ENCODE measurements around the gene CLCN4. TPM values are rescaled to one million over a fixed set of nuclear protein-coding genes. Genes with fewer than 3 reads are reported as not detected.

The CLCN4 gene
- total RNA-seq, 1 donor from 2014 or later: 2.6 TPM

DNA sequence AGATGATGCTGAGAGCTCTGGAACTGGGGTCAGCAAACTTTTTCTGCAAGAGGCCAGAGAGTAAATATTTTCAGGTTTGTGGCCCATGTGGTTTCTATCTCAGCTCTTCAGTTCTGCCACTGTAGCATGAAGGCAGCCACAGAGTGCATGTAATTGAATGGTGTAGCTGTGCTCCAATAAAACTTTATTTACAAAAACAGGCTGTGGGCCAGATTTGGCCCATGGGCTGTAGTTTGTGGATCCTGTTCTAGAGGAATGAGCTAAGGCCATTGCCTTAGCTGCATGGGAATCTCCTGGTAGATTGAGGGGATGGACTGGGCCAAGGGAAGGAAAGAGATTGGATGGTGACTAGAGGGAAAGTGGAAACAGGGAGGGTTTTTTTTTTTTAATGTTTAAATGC, 36.8 kb downstream of the CLCN4 start:
- DNase-seq (ENCODE audit: low spot score): no peak

DNA sequence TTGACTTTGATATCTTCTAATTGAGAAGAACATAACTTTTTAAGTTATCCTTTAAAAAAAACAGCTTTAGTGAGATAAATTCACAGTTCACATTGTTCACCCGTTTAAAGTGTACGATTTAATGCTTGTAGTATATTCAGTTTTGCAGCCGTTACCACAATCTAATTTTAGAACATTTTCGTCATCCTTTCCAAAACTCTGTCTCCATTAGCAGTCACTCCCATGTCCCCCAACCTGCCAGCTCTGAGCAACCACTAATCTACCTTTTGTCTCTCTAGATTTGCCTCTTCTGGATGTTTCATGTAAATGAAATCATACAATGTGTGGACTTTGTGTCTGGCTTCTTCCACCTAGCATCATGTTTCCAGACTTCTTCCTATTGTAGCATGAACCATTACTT, 38.6 kb downstream of the CLCN4 start:
- no peak for DNase-seq (ENCODE audit: low spot score)

DNA sequence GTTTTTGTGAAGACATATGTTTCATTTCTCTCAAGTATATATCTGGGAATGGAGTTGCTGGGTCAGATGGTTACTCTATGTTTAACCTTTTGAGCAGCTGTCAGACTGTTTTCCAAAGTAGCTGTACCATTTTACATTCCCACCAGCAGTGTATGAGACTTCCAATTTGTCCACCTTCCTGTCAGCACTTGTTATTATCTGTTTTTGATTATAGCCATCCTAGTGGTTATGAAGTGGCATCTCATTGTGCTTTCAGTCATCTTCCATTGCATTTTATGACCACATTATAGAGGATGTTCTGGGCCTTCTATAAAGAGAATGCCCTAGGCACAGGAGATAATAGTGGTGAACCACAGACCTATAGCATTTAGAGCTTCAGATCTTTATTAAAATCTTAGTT, 39.2 kb downstream of the CLCN4 start:
- DNase-seq (ENCODE audit: low spot score): no peak

DNA sequence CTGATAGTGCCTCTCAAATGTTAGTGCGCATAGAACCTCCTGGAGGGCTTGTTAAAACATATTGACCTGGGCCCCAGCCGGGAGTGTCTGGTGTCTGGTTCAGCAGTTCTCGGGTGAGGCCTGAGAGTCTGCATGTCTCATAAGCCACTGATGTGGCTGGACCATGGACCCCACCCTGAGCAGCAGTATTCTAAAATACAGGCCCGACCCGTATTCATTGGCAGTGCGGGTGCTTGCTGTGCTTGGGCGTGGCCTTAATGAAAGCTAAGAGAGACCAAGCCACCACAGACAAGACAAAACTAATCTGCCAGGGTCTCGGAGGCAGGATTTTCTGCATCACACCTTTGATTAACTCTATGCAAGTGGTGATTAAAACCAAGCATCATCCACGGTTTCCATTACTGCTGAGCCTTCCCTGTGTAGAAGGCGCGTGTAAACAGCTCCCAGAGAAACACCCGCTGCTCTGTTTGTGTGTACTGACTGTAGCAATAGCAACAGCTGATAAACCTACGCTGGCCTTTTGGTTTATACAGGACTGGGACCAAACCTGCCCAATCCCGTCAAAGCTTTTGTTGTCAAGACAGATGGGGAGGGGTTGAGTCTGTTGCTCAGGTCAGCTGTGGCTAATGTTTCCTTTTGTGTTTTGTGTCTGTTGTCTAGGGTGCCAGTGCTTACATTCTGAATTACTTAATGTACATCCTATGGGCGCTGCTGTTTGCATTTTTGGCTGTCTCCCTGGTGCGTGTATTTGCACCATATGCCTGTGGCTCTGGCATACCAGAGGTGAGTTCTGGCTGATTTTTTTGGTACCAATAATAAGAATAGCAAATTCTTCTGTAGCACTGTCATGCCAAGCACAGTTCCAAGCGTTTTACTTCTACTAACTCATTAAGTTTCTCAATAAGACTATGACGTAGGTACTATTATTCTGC, 40.8 kb downstream of the CLCN4 start:
- no peak for DNase-seq (ENCODE audit: low spot score)

DNA sequence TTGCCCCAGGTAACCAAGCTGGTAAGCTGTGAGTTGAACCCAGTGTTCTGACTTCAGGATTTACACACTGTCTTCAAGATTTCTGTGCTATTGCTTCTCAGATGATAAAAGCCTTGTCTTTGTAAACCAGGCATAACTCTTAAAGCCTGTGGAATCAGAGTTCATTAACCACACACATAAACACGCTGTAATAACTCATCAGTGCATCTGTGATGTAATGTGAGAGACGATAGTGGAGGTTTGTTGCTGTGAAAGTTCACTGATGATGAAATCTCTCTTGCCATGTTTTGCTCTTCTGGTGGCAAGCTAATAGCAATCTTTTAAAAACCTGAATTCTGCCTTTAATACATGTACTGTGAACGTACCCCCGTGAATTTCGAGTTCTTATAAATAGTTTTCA, 41.5 kb downstream of the CLCN4 start:
- no peak for DNase-seq (ENCODE audit: low spot score)

DNA sequence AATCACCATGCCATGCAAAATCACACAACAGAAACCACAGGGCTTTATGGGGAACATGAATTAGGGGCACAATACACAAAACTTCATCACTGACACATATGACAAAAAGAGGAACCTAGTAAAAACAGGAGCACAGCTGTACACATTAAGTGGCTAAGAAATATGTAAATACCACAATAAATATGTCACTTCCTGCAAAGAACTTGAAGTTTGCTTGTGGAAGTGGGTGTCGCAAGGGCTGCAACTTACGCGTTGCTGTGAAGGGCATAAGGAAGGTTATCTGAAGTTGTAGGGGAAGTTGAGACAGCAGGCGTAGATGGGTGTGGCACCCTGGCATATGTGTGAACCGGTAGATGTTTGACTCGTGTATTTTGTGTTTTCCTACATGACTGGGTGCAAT, 42.4 kb downstream of the CLCN4 start:
- DNase-seq (ENCODE audit: low spot score): no peak

DNA sequence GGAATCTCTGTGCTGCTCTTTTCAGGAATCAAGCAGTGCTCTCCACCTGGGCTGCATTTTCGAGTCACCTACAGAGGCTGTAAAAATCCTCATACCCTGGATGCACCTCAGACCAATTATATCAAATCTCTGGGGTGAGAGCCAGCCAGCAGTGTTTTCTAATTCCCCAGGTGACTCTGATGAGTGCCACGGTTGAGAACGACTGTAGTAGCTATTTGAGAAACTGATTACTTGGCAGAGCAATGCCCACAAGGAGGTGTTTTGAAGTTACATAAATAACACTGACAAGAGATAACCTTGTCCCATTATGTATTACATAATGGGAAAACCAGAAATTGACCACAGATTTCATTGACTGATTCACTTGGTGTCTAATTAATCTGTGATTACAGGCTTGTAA, 46.8 kb downstream of the CLCN4 start:
- no peak for DNase-seq (ENCODE audit: low spot score)

DNA sequence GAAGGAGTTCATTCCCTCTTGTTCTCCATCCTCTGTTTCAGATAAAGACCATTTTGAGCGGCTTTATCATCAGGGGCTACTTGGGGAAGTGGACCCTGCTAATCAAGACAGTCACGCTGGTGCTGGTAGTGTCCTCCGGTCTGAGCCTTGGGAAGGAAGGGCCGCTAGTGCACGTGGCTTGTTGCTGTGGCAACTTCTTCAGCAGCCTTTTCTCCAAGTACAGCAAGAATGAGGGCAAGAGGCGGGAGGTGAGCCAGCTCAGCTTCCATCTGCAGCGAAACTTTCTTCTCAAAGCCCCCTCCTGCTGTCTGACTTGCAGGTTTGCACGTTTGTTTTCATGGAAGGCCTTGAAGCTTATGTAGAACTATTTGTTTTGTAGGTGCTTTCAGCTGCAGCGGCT, 49.5 kb downstream of the CLCN4 start:
- no peak for DNase-seq (ENCODE audit: low spot score)

DNA sequence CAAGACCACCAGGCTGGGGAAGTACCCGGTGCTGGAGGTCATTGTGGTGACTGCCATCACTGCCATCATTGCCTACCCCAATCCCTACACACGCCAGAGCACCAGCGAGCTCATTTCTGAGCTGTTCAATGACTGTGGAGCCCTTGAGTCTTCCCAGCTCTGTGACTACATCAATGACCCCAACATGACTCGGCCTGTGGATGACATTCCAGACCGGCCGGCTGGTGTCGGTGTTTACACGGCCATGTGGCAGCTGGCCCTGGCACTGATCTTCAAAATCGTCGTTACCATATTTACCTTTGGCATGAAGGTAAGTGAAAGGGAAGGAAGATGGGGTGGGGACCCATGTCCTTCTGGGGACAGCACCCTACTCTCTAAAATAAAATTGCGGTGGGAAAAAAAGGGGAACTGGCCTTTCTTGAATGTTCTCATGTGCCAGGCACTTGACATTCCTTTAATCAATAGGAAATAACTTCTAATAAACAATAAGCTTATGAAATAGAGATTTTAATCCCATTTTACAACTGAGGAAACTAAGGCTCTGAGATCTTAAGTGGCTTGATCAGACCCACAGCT, 51.6 kb downstream of the CLCN4 start:
- no peak for DNase-seq (ENCODE audit: low spot score)

DNA sequence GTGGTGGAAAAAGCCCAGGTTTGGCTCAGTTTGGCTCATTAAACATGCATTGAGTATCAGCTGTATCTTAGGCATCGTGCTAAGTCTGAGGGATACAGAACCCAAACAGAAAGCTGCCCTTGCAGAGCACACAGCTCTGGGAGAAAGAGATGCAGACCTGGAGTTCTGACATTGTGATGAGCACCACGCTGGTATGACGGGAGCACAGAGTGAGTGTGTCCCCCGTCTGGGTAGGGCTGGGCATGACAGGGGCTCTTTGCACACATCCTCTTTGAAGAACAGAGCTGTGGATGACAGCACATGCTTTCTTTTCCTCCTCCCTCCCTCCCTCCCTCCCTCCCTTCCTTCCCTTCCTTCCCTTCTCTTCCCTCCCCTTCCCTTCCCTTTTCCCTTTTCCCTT, 52.2 kb downstream of the CLCN4 start:
- no peak for DNase-seq (ENCODE audit: low spot score)

DNA sequence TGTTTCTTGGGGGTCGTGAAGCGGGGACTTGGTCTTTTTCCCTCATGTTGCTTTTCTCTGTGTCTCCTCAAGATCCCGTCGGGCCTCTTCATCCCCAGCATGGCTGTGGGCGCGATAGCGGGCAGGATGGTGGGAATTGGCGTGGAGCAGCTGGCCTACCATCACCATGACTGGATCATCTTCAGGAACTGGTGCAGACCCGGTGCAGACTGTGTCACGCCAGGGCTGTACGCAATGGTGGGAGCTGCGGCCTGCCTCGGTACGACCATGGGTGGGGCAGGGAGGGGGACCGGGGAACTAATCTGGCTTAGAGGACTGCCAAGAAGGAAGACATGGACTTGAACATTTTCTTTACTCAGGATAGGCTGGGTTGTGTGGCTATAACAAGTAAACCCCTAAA, 55.6 kb downstream of the CLCN4 start:
- DNase-seq (ENCODE audit: low spot score): no peak

DNA sequence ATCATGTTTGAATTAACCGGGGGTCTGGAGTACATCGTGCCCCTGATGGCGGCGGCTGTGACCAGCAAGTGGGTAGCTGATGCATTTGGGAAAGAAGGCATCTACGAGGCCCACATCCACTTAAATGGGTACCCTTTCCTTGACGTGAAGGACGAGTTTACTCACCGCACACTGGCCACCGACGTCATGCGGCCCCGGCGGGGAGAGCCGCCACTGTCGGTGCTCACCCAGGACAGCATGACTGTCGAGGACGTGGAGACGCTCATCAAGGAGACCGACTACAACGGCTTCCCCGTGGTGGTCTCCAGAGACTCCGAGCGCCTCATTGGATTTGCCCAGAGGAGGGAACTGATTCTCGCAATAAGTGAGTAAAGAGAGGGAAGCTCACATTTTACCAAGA, 56.9 kb downstream of the CLCN4 start:
- DNase-seq (ENCODE audit: low spot score): no peak

DNA sequence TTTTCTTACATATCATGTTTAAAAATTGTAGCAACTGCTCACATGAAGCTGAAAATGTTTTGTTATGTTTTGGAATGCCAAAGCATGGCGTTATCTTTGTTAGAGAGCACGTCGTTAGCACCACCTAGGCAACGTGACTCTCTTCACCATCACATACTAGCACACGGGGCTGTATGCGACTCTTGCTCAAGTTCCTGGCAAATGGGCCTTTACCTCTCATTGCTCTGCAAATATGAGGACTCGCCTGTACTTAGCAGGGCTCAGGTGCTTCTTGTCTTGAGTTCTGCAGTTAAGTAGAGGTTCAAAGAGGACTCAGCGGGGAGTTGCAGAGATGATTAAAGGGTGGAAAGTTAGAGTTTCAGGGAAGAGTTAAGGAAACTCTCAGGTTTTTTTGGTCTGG, 59.4 kb downstream of the CLCN4 start:
- DNase-seq (ENCODE audit: low spot score): no peak

DNA sequence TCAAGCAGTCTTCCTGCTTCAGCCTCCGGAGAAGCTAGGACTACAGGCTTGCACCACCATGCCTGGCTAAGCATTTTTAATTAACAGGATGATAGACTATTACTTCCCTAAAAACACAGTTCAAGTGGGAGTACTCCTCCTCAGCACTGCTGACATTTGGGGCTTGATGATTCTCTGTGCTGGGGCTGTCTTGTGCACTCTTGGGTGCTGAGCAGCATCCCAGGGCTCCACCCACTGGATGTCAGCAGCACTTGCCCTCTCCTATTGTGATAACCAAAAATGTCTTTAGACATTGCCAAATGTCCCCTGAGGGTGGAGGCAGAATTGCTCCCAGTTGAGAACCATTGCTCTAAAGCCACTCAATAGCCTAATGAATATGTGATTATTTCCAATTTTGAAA, 60.4 kb downstream of the CLCN4 start:
- DNase-seq (ENCODE audit: low spot score): no peak

DNA sequence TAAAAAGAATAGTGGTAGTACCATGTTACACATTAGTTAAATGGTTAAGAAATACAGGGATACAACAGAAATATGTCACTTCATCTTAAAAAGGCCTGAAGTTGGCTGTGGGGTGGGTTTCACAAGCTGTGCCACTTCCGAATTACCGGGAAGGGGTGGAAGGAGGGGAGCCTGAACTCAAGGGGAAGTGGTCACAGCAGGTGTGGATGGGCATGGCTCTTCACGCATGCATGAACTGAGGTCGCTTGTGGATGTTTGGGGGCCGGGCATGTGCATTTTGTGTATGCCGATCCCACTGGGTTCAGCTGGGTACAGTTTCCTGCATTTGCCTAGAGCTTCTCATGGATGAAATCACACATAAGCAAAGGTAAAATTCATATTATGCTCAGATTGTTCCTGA, 64.9 kb downstream of the CLCN4 start:
- DNase-seq (ENCODE audit: low spot score): no peak

DNA sequence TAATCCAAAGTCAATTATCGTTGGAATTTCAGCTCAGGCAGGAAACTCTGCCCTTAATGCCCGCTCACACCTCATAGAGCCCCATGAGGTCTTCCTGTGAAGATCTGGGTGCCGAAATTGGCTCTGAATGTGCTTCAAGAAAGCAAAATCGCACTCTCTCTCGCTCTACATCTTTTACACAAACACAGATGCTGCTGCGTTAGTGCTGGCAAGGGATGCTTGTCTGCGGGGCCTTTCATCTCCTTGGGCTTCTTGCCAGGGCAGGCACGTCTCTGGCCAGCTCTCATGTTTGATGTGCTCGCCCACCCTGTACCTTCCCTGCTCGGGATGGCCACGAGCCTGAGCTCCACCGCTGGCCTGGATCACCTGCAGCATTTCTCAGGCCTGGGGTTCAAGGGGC, 66.5 kb downstream of the CLCN4 start:
- no peak for DNase-seq (ENCODE audit: low spot score)

DNA sequence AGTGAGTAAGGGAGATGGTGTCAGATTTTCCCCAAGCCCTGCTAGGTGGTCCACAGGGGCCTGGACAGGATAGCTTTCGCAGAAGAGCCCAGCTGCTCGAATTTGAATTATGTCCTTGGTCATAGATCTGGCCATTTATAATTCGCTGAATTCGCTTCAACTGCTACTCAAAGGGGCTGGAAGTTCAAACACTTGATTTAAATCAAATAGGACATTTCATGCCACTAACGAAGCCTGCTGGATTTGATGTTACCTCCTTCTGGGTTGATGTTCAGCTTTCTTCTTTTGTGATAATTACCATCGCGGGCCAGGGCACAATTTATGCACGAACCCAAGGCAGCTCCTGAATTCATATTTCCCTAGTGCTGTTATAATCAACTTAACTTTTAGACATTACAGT, 67.0 kb downstream of the CLCN4 start:
- no peak for DNase-seq (ENCODE audit: low spot score)

DNA sequence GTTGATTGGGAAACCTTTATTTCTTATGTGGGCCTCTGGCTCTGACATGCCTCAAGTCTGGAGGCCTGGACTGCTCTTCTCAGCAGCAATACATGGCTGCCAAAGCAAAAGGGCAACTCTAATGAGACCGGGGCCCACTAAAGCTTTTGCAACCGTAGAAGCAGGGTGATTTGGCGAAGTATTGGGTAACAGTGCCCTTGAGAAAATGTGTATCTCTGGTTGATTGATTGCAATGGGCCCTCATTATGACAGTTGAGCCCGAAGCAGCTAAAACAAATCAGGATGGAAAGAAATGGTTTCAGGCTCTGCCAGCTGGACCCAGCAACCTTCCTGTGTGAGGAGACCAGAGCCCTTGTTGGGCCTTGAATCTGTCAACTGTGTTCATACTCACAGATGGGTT, 73.4 kb downstream of the CLCN4 start:
- DNase-seq (ENCODE audit: low spot score): no peak

DNA sequence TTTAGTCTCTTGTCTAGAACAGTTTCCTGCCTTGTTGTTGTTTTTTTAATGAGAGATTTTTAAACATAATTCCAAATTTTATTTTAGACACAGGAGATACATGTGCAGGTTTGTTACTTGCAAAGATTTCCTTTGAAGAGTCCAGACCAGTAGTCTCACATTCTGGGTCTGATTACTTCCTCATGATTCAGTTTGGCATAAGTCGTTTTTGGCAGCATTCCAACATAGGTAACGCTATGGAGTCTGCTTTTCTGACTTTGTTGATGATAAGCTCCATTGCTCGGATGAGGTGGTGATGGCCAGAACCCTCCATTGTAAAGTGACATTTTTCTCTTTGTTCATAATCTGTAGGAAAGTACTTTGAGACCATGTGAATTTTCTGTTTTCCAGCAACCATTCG, 74.7 kb downstream of the CLCN4 start:
- DNase-seq (ENCODE audit: low spot score): no peak

DNA sequence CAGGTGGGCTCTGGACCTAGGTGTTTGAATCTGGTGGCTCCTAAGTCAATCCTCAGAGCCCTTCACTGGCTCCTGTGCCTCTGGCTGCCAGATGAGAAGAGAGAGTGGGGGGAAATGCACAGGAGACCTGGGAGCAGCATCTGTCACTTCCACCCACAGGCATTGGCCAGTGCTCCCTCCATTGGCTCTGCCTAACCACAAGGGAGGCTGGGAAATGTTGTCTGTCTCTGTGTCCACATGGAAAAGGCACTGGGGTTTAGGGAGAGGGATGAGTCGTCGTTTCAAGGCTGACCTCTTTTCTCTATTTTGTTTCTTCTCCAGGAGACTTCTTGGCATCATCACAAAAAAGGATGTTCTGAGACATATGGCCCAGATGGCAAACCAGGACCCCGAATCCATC, 76.4 kb downstream of the CLCN4 start:
- DNase-seq (ENCODE audit: low spot score): no peak

DNA sequence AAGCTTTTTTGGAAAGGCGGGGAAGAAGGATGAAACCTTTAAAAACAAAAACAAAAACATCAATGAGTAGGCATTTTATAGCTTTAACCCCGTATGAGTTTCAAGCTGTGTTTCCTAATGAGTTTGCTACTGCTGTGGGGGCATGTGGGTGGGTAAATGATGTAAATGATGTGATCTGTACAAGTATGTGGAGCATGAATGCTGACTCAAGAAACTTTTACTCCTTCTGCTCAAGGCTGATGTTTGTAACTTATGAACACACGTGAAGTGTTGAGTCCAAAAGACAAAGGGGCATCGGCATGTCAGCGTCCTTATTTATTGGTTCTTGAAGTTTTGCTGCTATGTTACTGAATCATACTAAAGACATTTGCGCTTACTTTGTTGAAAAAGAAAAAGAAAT, 76.9 kb downstream of the CLCN4 start:
- no peak for DNase-seq (ENCODE audit: low spot score)

DNA sequence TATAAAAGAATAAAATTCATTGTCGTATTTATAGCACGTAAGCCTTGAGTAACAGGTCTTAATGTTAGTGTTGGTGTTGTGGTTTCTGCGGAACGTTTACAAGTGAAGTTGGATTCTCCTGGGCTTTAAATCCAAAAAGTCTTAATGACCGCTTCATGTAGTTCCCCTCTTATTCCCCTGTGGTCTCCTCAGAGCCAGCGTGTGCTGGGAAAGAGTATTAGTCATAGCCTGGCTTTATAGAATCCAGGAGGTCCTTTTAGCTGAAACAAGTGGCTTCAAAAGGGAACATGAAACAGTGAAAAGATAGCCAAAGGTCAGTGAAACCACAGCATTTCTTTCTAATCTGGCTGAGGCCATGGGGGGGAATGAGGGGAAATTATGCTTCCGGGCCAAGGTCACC, 79.1 kb downstream of the CLCN4 start:
- DNase-seq (ENCODE audit: low spot score): no peak

DNA sequence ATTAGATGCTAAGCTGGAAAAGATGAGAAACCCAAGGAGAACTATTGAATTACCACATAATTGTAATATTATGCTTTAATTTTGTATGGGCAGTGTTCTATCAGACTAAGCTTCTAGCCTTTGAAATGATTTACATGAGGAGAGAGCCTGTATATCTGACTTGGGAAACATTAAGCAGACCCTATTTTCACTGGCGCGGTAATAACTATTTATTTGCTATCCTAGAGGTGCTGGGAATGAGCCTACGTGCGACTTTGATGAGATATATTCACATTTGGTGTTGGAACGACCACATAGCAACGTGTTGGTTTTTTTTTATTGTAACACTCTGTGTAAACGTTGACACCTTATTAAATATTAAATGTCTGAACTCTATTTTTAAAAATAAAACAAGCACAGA, 80.5 kb downstream of the CLCN4 start:
- no peak for DNase-seq (ENCODE audit: low spot score)

Measured in mesenteric fat pad (tissue), 1 donor.